B cell (primary cell): ENCODE results near the gene ANKS6. TPM values are rescaled to one million over a fixed set of nuclear protein-coding genes. Genes with fewer than 3 reads are reported as not detected.

ENCODE experiments used
- ATAC-seq: fragments of 200-7000 bp; cut with Tn5 transposase; one replicate; pipeline ENCODE4 v1.10.0; 2021; ENCODE audit warnings: low read depth, mild to moderate bottlenecking, moderate number of reproducible peaks, moderate library complexity
- CTCF ChIA-PET: fragments of 350-600 bp; sonication (Branson Sonifier 250); formaldehyde crosslinking; loops from one replicate; lab custom pipeline; 2021; ENCODE audit warnings: antibody characterized with exemption, inconsistent platforms; lab: Charles Lee
- POLR2A ChIA-PET: fragments of 350-600 bp; sonication (Branson Sonifier 250); formaldehyde crosslinking; loops from one replicate; lab custom pipeline; 2021; ENCODE audit warnings: antibody characterized with exemption; lab: Charles Lee
- DNase-seq: peaks from one replicate; pipeline ENCODE4 v3.0.0; 2013
- H2AFZ ChIP-seq: 2 replicates; pipeline ENCODE4 v1.6.1; 2012; ENCODE audit warnings: mild to moderate bottlenecking, low read depth, low read length; ENCODE audit not compliant: insufficient read depth, poor library complexity, severe bottlenecking
- H3K27ac ChIP-seq, 2 donors: 1 replicate in 1 of 2; 2 replicates in 1 of 2; pipeline ENCODE4 v1.5.1; 2012 to 2013; ENCODE audit warnings: low read length in 2 of 2, mild to moderate bottlenecking in 2 of 2, moderate library complexity in 1 of 2
- H3K27me3 ChIP-seq, 4 experiments: fragments of 200-600 bp in 1 of 4; sonication (generic) in 1 of 4; replicated peaks in 1 of 4; 1 replicate in 2 of 4; 2 replicates in 2 of 4; pipeline versions ENCODE4 v1.6.1 to v1.7.0; 2013 to 2016; ENCODE audit warnings: low read length in 3 of 4, mild to moderate bottlenecking in 2 of 4, mixed read lengths in 1 of 4, moderate library complexity in 1 of 4; ENCODE audit not compliant: insufficient read depth in 4 of 4, control insufficient read depth in 3 of 4; ENCODE audit errors: control extremely low read depth in 1 of 4
- H3K36me3 ChIP-seq, 2 experiments: replicated peaks in 1 of 2; 1 replicate in 1 of 2; 2 replicates in 1 of 2; pipeline versions ENCODE4 v1.6.1 to v1.7.1; 2013; ENCODE audit warnings: low read length in 1 of 2; ENCODE audit not compliant: insufficient read depth in 2 of 2, control insufficient read depth in 1 of 2; ENCODE audit errors: control extremely low read depth in 1 of 2, extremely low read depth in 1 of 2
- H3K4me1 ChIP-seq, 2 donors: fragments of 200-600 bp in 1 of 2; sonication (generic) in 1 of 2; 1 replicate in 1 of 2; 2 replicates in 1 of 2; pipeline versions ENCODE4 v1.5.1 to v1.6.1; 2013 to 2017; ENCODE audit warnings: low read length in 2 of 2; ENCODE audit not compliant: control insufficient read depth in 2 of 2, insufficient read depth in 2 of 2
- H3K4me2 ChIP-seq: replicated peaks from 2 replicates; pipeline ENCODE3; 2012; ENCODE audit warnings: mild to moderate bottlenecking, low read depth, low read length; ENCODE audit not compliant: poor library complexity, severe bottlenecking
- H3K4me3 ChIP-seq, 5 experiments: fragments of 200-600 bp in 1 of 5; sonication (generic) in 1 of 5; 1 replicate in 3 of 5; 2 replicates in 2 of 5; pipeline versions ENCODE4 v1.5.1 to v1.7.0; 2011 to 2016; ENCODE audit warnings: low read length in 4 of 5, mild to moderate bottlenecking in 4 of 5, low read depth in 2 of 5, control low read depth in 1 of 5, moderate library complexity in 1 of 5; ENCODE audit not compliant: insufficient read depth in 1 of 5; ENCODE audit errors: control extremely low read depth in 1 of 5, extremely low read depth in 1 of 5
- H3K79me2 ChIP-seq: fragments of 200-600 bp; sonication (generic); one replicate; pipeline ENCODE4 v1.6.0; 2016; ENCODE audit warnings: low read length; ENCODE audit not compliant: control insufficient read depth, insufficient read depth
- H3K9ac ChIP-seq: fragments of 200-600 bp; sonication (generic); 2 replicates; pipeline ENCODE4 v1.6.1; 2017; ENCODE audit warnings: mild to moderate bottlenecking, low read length, moderate library complexity
- H3K9me3 ChIP-seq, 3 donors: one replicate each; pipeline versions ENCODE4 v1.6.1 to v1.7.1; 2013; ENCODE audit warnings: low read length in 2 of 3; ENCODE audit not compliant: control insufficient read depth in 2 of 3, insufficient read depth in 1 of 3; ENCODE audit errors: control extremely low read depth in 1 of 3
- H4K20me1 ChIP-seq: 2 replicates; pipeline ENCODE4 v1.6.0; 2012; ENCODE audit warnings: mild to moderate bottlenecking, low read length; ENCODE audit not compliant: insufficient read depth, control insufficient read depth, poor library complexity, severe bottlenecking
- H3K27ac Mint-ChIP-seq: one replicate; pipeline ENCODE4 v1.8.0; 2021; ENCODE audit warnings: mixed read lengths
- H3K27me3 Mint-ChIP-seq: one replicate; pipeline ENCODE4 v1.8.0; 2021; ENCODE audit warnings: mixed read lengths
- H3K4me1 Mint-ChIP-seq: one replicate; pipeline ENCODE4 v1.8.0; 2021; ENCODE audit warnings: mixed read lengths
- H3K4me3 Mint-ChIP-seq: one replicate; pipeline ENCODE4 v1.8.0; 2021; ENCODE audit warnings: mixed read lengths
- H3K9me3 Mint-ChIP-seq: one replicate; pipeline ENCODE4 v1.8.0; 2022; ENCODE audit warnings: mixed read lengths; ENCODE audit not compliant: insufficient read depth
- CTCF ChIP-seq: fragments of 200-600 bp; IDR thresholded peaks from one replicate; pipeline ENCODE4 v1.8.0; 2022; ENCODE audit warnings: antibody characterized with exemption, mild to moderate bottlenecking
- EZH2 ChIP-seq: IDR thresholded peaks from 2 replicates; pipeline ENCODE4 v1.6.1; 2012; ENCODE audit warnings: borderline replicate concordance, low read depth, mild to moderate bottlenecking, moderate library complexity, low read length; ENCODE audit not compliant: insufficient read depth, poor library complexity, severe bottlenecking
- WGBS: methylation state at CpG from one replicate; pipeline ENCODE4 v1.1.5; 2013; ENCODE audit warnings: missing lambda C conversion rate; ENCODE audit not compliant: insufficient coverage; 5-methylcytosine and 5-hydroxymethylcytosine counted together
- intact Hi-C: fragments of 100-400 bp; cut with micrococcal nuclease; formaldehyde crosslinking; loops from one replicate; pipeline ENCODE4 v1.10.0; 2022
- polyA plus RNA-seq: library from polyadenylated mRNA; depleted of rRNA; stranded (reverse); fragments of >200 nt; gene quantifications from 2 replicates; pipeline ENCODE4 v1.2.3, GENCODE V29; 2012
- total RNA-seq, 2 donors: library from RNA; stranded (reverse); fragments of 120-200 nt in 1 of 2; gene quantifications; 1 replicate in 1 of 2; 2 replicates in 1 of 2; pipeline versions ENCODE4 v1.2.3 to v1.2.4, GENCODE V29; 2013 to 2022

Gene ANKS6
- total and polyA plus RNA-seq, 2 donors (not counting 1 experiment from before 2014, with no cell fraction given), result 11.4 to 16.1 TPM

- intact Hi-C loops, result no loop called here
- H4K20me1 ChIP-seq, result no peaks in the 10 kb centered on the region
- H3K79me2 ChIP-seq, result no peaks in the 10 kb centered on the region
- H3K9ac ChIP-seq, result no peak overlapping the region
- no peak overlapping the region for H3K4me2 ChIP-seq
- no peaks in the 10 kb centered on the region for H3K27me3 Mint-ChIP-seq
- H3K4me3 Mint-ChIP-seq, result no peak overlapping the region
- TF ChIP-seq EZH2 (no peak), CTCF (no peak)
- POLR2A ChIA-PET, result no interaction called here
- H3K27ac Mint-ChIP-seq, result no peak overlapping the region
- CTCF ChIA-PET, result no interaction called here
- peaks cover 0 to 8% of the 10 kb centered on the region in 2 experiments for H3K36me3 ChIP-seq
- no peaks in the 10 kb centered on the region for H3K9me3 ChIP-seq
- 98% methylated on average over 10 of the region's 10 CpGs for WGBS
- H3K4me3 ChIP-seq, result no peak overlapping the region
- peaks cover 6% of the 10 kb centered on the region for H3K4me1 Mint-ChIP-seq
- no peak for DNase-seq
- H2AFZ ChIP-seq, result no peak overlapping the region
- ATAC-seq, result no peak
- H3K27ac ChIP-seq, result no peak overlapping the region
- H3K9me3 Mint-ChIP-seq, result no peaks in the 10 kb centered on the region
- no peaks in the 10 kb centered on the region for H3K27me3 ChIP-seq
- H3K4me1 ChIP-seq, result peaks cover 3 to 7% of the 10 kb centered on the region in 2 donors
Measured at GRCh38 chr9:98732091-98732490, 64.3 kb downstream of the ANKS6 start.

DNA sequence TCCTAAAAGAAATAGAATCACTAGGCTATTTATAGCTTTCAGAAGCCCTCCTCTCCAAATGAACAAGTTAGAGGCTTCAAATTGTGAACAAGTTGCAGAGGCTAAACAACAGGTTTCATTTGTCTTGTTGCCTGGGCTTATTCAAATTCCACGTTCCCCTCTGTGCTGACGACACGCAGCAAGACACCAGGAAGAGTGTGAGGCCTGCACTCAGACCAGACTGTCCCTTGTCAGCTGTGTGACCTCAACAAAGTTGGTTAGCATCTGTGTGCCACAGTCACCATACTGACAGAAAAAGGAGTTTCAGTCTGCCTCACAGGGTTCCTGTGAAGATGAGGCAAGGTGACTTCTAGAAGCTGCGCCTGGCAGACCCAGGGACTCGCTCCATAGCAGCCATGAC is 65.5 kb downstream of the ANKS6 start:
- no peak for ATAC-seq
- no peaks in the 10 kb centered on the region for H3K27me3 Mint-ChIP-seq
- no peaks in the 10 kb centered on the region for H3K9me3 Mint-ChIP-seq
- no peak overlapping the region for H3K27ac ChIP-seq
- H3K27me3 ChIP-seq, result no peaks in the 10 kb centered on the region
- no peak overlapping the region for H3K4me3 ChIP-seq
- intact Hi-C loops, result no loop called here
- WGBS, result 82% methylated on average over 4 of the region's 5 CpGs
- H3K79me2 ChIP-seq, result no peaks in the 10 kb centered on the region
- TF ChIP-seq CTCF (no peak), EZH2 (no peak)
- peaks cover 14 to 19% of the 10 kb centered on the region in 2 donors for H3K4me1 ChIP-seq
- no peak for DNase-seq
- peaks cover 0 to 8% of the 10 kb centered on the region in 2 experiments for H3K36me3 ChIP-seq
- peaks cover 16% of the 10 kb centered on the region for H3K4me1 Mint-ChIP-seq
- no peaks in the 10 kb centered on the region for H4K20me1 ChIP-seq
- H3K27ac Mint-ChIP-seq, result no peak overlapping the region
- H3K9ac ChIP-seq, result no peak overlapping the region
- ChIA-PET POLR2A (no interaction called here), CTCF (no interaction called here)
- no peaks in the 10 kb centered on the region for H3K9me3 ChIP-seq
- no peak overlapping the region for H3K4me3 Mint-ChIP-seq
- no peak overlapping the region for H3K4me2 ChIP-seq
- no peak overlapping the region for H2AFZ ChIP-seq
